HepG2 (cell line): Measurements from ENCODE around the gene UQCC5. TPM values are rescaled to one million over a fixed set of nuclear protein-coding genes. Genes with fewer than 3 reads are reported as not detected.

ENCODE experiments used
- ATAC-seq: fragments of 200-7000 bp; cut with Tn5 transposase; 3 replicates; pipeline ENCODE4 v1.9.1; 2020; ENCODE audit warnings: mild to moderate bottlenecking, moderate library complexity
- BruUV-seq: library from RNA; stranded (reverse); fragments of 400-500 nt; replicated peaks from 2 replicates; lab custom pipeline; 2021; lab: Mats Ljungman, UMichigan
- CTCF ChIA-PET: fragments of 300-600 bp; formaldehyde crosslinking; extraction: SDS; loops from one replicate; lab custom pipeline; 2021; ENCODE audit warnings: low total read pairs, inconsistent platforms, low intra/inter-chr PET ratio; lab: Yijun Ruan, JAX
- POLR2A ChIA-PET: fragments of 350-600 bp; sonication (Branson Sonifier 250); formaldehyde crosslinking; loops from one replicate; lab custom pipeline; 2020; ENCODE audit warnings: antibody characterized with exemption, inconsistent platforms; lab: Yijun Ruan, JAX
- DNase-seq: peaks from one replicate; pipeline ENCODE4 v3.0.0-alpha.2; 2015; ENCODE audit warnings: low spot score
- FAIRE-seq: peaks from 3 replicates; lab custom pipeline; 2011; peaks lifted over from hg19 to GRCh38; lab: Jason Lieb, UNC
- H2AFZ ChIP-seq: one replicate; pipeline ENCODE4 v1.6.1; 2011; ENCODE audit warnings: low read length, inconsistent platforms
- H3K27ac ChIP-seq: fragments of 300-600 bp; 3 replicates; pipeline ENCODE4 v1.8.0; 2011; ENCODE audit warnings: mixed run types, mild to moderate bottlenecking, mixed read lengths, low read length, inconsistent platforms; ENCODE audit not compliant: insufficient read depth; ENCODE audit errors: extremely low read length
- H3K27me3 ChIP-seq, 2 experiments: fragments of 200-600 bp in 1 of 2; 2 replicates in 1 of 2; 3 replicates in 1 of 2; pipeline versions ENCODE4 v1.6.0 to v1.8.0; 2011; ENCODE audit warnings: low read length in 2 of 2, mild to moderate bottlenecking in 2 of 2, moderate library complexity in 2 of 2, inconsistent platforms in 1 of 2; ENCODE audit not compliant: insufficient read depth in 2 of 2, control insufficient read depth in 1 of 2
- H3K36me3 ChIP-seq, 2 experiments: fragments of 200-600 bp in 1 of 2; replicated peaks in 1 of 2; 2 replicates in 1 of 2; 3 replicates in 1 of 2; pipeline versions ENCODE4 v1.5.1 to v1.8.0; 2011; ENCODE audit warnings: low read length in 2 of 2, inconsistent platforms in 1 of 2; ENCODE audit not compliant: insufficient read depth in 2 of 2, control insufficient read depth in 1 of 2
- H3K4me1 ChIP-seq: 2 replicates; pipeline ENCODE4 v1.5.1; 2012; ENCODE audit warnings: low read length, inconsistent platforms; ENCODE audit not compliant: insufficient read depth
- H3K4me2 ChIP-seq: 2 replicates; pipeline ENCODE4 v1.6.0; 2011; ENCODE audit warnings: low read depth, low read length, inconsistent platforms
- H3K4me3 ChIP-seq, 3 experiments: fragments of 200-600 bp in 1 of 3; sonication (generic), shearing (Covaris generic) in 1 of 3; replicated peaks in 1 of 3; 2 replicates each; pipeline ENCODE4 v1.5.1; 2011 to 2016; ENCODE audit warnings: low read length in 3 of 3, inconsistent platforms in 2 of 3, low read depth in 2 of 3, mild to moderate bottlenecking in 2 of 3, control low read depth in 1 of 3, mixed read lengths in 1 of 3; ENCODE audit not compliant: insufficient read depth in 1 of 3
- H3K79me2 ChIP-seq: one replicate; pipeline ENCODE4 v1.6.1; 2011; ENCODE audit warnings: low read length, inconsistent platforms; ENCODE audit not compliant: insufficient read depth
- H3K9ac ChIP-seq: 2 replicates; pipeline ENCODE4 v1.6.0; 2011; ENCODE audit warnings: mild to moderate bottlenecking, low read depth, low read length, inconsistent platforms; ENCODE audit not compliant: insufficient read depth
- H3K9me3 ChIP-seq: 2 replicates; pipeline ENCODE4 v1.5.1; 2012; ENCODE audit warnings: mild to moderate bottlenecking, low read length
- H4K20me1 ChIP-seq: 2 replicates; pipeline ENCODE4 v1.6.0; 2011; ENCODE audit warnings: inconsistent platforms, mild to moderate bottlenecking, low read length, moderate library complexity; ENCODE audit not compliant: insufficient read depth
- CBFB ChIP-seq: sonication (generic); formaldehyde crosslinking; IDR thresholded peaks from 2 replicates; pipeline ENCODE4 v1.4.0; 2020; ENCODE audit warnings: missing genetic modification reagents
- FOXJ3 ChIP-seq: sonication (generic); formaldehyde crosslinking; IDR thresholded peaks from 2 replicates; pipeline ENCODE4 v1.4.0; 2020; ENCODE audit warnings: missing genetic modification reagents, mild to moderate bottlenecking, borderline replicate concordance
- KLF16 ChIP-seq, 2 experiments: sonication (generic) in 1 of 2; formaldehyde crosslinking in 1 of 2; IDR thresholded peaks; 2 replicates each; pipeline versions ENCODE4 v1.6.1 to v1.8.0; 2016 to 2023; ENCODE audit warnings: missing genetic modification reagents in 2 of 2, missing compliant biosample characterization in 1 of 2
- KMT2B ChIP-seq: IDR thresholded peaks from 2 replicates; pipeline ENCODE4 v1.6.1; 2016; ENCODE audit warnings: missing genetic modification reagents, missing compliant biosample characterization
- MAFG ChIP-seq: sonication (generic); formaldehyde crosslinking; IDR thresholded peaks from 2 replicates; pipeline ENCODE4 v1.5.1; 2020; ENCODE audit warnings: mild to moderate bottlenecking, missing genetic modification reagents
- MIER3 ChIP-seq: IDR thresholded peaks from 2 replicates; pipeline ENCODE4 v1.6.1; 2016; ENCODE audit warnings: missing compliant biosample characterization, borderline replicate concordance
- PBX3 ChIP-seq: sonication (generic); formaldehyde crosslinking; IDR thresholded peaks from 2 replicates; pipeline ENCODE4 v1.8.1; 2023; ENCODE audit warnings: missing genetic modification reagents, inconsistent platforms, borderline replicate concordance
- SKI ChIP-seq: fragments of 450-650 bp; IDR thresholded peaks from one replicate; pipeline ENCODE4 v1.6.1; 2018; ENCODE audit warnings: mild to moderate bottlenecking; ENCODE audit not compliant: partially characterized antibody
- TCF7L2 ChIP-seq: IDR thresholded peaks from 2 replicates; pipeline ENCODE4 v1.6.1; 2011; ENCODE audit warnings: mild to moderate bottlenecking, low read depth, low read length, moderate library complexity
- ZBTB49 ChIP-seq: sonication (generic); formaldehyde crosslinking; IDR thresholded peaks from 2 replicates; pipeline ENCODE4 v1.4.0; 2020; ENCODE audit warnings: missing genetic modification reagents, borderline replicate concordance
- ZNF749 ChIP-seq: sonication (generic); formaldehyde crosslinking; IDR thresholded peaks from 2 replicates; pipeline ENCODE4 v1.8.0; 2022; ENCODE audit warnings: mild to moderate bottlenecking, missing genetic modification reagents, moderate library complexity, borderline replicate concordance
- WGBS: methylation state at CpG from one replicate; pipeline ENCODE4 v1.1.6; 2017; ENCODE audit warnings: low lambda C conversion rate; 5-methylcytosine and 5-hydroxymethylcytosine counted together
- in situ Hi-C: cut with HindIII; loops from 2 replicates; pipeline ENCODE4 v1.10.0; 2017; ENCODE audit warnings: low pct_unique_long_range_greater_than_20kb; ENCODE audit not compliant: extremely low pct_ligation_motif_present
- intact Hi-C: fragments of 100-400 bp; cut with micrococcal nuclease; formaldehyde crosslinking; loops from one replicate; pipeline ENCODE4 v1.10.0; 2022; ENCODE audit not compliant: unreplicated experiment
- polyA plus RNA-seq, 8 experiments: library from polyadenylated mRNA; depleted of rRNA in 3 of 8; stranded (reverse) in 7 of 8; unstranded in 1 of 8; fragments of >200 nt; fragmentation: Illumina TruSeq in 4 of 8; extraction: Trizol in 4 of 8; gene quantifications; 2 replicates each; pipeline versions ENCODE4 v1.2.1 to v1.2.3, GENCODE V29; 2011 to 2016; ENCODE audit warnings: low read depth in 4 of 8, missing spikeins in 1 of 8, mixed read lengths in 1 of 8; ENCODE audit not compliant: insufficient read depth in 1 of 8
- total RNA-seq, 5 experiments: library from RNA; depleted of rRNA; stranded (reverse); fragments of >200 nt; fragmentation: Illumina TruSeq; extraction: Trizol; gene quantifications; 2 replicates each; pipeline ENCODE4 v1.2.3, GENCODE V29; 2016; ENCODE audit warnings: low read depth in 1 of 5
- TF ChIP-seq, protein P1 (sequence below): sonication (generic); formaldehyde crosslinking; IDR thresholded peaks from 2 replicates; pipeline ENCODE4 v1.4.0; 2020; ENCODE audit warnings: mild to moderate bottlenecking, missing genetic modification reagents
- TF ChIP-seq, protein P2 (sequence below): sonication (generic); formaldehyde crosslinking; IDR thresholded peaks from 2 replicates; pipeline ENCODE4 v1.4.0; 2020; ENCODE audit warnings: missing genetic modification reagents, mild to moderate bottlenecking, borderline replicate concordance

Gene UQCC5
- total and polyA plus RNA-seq, 2 of the 13 experiments (the other 11 are each of a cell fraction or from before 2014, with no cell fraction given), result 15.4 to 29.5 TPM

DNA sequence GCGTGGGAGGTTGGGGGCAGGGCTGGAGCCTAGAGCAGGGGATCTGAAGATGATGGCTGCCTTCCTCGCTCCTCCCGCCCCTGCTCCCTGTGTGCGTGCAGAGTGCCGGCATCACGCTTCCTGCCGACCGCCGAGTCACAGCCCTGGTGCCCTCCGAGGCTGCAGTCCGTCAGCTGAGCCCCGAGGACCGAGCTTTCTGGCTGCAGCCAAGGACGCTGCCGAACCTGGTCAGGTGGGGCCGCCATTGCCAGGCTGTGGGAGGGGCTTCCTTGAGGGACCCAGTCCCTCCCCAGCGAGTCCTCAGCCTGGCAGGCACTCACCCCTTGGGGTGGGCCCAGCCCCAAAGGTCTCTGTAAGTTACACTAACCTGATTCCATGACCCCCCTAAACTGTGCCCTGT, 23.7 kb upstream of the UQCC5 start:
- H3K4me3 ChIP-seq, result peak overlapping the region in 1 of 3 experiments; percentile 23; a peak in 1 of 6 replicates
- in situ Hi-C loops, result no loop called here
- ChIA-PET POLR2A (no interaction called here), CTCF (no interaction called here)
- no peaks in the 10 kb centered on the region for H3K9me3 ChIP-seq
- H3K4me1 ChIP-seq, result peaks cover 18% of the 10 kb centered on the region
- peak overlapping the region; percentile 36; the same call in 1 of the 2 replicates for H3K4me2 ChIP-seq
- H3K27me3 ChIP-seq, result peaks cover 25 to 84% of the 10 kb centered on the region in 2 experiments
- no peak for TF ChIP-seq MIER3
- no peak for TF ChIP-seq MAFG
- no peak for TF ChIP-seq CBFB
- TF ChIP-seq PBX3 (CRISPR knock-in tag), result no peak
- no peak for TF ChIP-seq SKI
- TF ChIP-seq ZNF749 (CRISPR knock-in tag), result no peak
- TF ChIP-seq KLF16 (CRISPR knock-in tag; IDR thresholded peaks at IDR 0.05), result no peak
- no peak for TF ChIP-seq KMT2B
- no peak for TF ChIP-seq ZBTB49 (CRISPR knock-in tag)
- TF ChIP-seq, protein P1, sequence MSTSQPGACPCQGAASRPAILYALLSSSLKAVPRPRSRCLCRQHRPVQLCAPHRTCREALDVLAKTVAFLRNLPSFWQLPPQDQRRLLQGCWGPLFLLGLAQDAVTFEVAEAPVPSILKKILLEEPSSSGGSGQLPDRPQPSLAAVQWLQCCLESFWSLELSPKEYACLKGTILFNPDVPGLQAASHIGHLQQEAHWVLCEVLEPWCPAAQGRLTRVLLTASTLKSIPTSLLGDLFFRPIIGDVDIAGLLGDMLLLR, result no peak
- no peak for TF ChIP-seq FOXJ3
- TF ChIP-seq TCF7L2, result no peak
- TF ChIP-seq, protein P2, sequence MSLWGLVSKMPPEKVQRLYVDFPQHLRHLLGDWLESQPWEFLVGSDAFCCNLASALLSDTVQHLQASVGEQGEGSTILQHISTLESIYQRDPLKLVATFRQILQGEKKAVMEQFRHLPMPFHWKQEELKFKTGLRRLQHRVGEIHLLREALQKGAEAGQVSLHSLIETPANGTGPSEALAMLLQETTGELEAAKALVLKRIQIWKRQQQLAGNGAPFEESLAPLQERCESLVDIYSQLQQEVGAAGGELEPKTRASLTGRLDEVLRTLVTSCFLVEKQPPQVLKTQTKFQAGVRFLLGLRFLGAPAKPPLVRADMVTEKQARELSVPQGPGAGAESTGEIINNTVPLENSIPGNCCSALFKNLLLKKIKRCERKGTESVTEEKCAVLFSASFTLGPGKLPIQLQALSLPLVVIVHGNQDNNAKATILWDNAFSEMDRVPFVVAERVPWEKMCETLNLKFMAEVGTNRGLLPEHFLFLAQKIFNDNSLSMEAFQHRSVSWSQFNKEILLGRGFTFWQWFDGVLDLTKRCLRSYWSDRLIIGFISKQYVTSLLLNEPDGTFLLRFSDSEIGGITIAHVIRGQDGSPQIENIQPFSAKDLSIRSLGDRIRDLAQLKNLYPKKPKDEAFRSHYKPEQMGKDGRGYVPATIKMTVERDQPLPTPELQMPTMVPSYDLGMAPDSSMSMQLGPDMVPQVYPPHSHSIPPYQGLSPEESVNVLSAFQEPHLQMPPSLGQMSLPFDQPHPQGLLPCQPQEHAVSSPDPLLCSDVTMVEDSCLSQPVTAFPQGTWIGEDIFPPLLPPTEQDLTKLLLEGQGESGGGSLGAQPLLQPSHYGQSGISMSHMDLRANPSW (CRISPR knock-in tag), result no peak
- TF ChIP-seq, all 625 proteins: peak for 0
- no peak for ATAC-seq
- H2AFZ ChIP-seq, result no peak overlapping the region
- no peaks in the 10 kb centered on the region for H3K79me2 ChIP-seq
- no TSS peak for BruUV-seq
- H3K9ac ChIP-seq, result no peak overlapping the region
- intact Hi-C loops, result no loop called here
- H4K20me1 ChIP-seq, result no peaks in the 10 kb centered on the region
- DNase-seq, result no peak
- FAIRE-seq, result no peak
- WGBS, result 13% methylated on average over 1 of the region's 17 CpGs
- H3K36me3 ChIP-seq, result no peaks in the 10 kb centered on the region
- no peak overlapping the region for H3K27ac ChIP-seq
